ENCODE results near the gene GNA14.

DNA sequence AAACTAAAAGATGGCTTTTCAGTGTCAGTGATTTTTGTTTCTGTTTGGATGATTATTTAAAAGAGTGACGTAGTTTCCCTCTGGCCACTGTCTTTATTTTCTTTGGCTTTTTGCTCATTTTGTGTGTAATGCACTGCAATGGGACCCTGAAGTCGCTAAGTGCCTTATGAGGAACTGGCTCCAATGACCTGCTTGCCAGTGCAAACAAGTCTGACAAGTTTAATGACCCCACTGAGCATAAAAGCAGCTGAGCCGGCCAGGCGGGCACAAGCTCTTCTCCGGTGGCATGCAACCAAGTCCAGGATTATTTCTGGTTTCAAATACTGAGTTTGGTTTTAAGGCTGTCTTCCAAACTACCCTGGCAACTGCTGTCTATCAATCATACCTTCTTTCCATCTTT is 15.6 kb upstream of the GNA14 start:
- TF ChIP-seq, protein P1, sequence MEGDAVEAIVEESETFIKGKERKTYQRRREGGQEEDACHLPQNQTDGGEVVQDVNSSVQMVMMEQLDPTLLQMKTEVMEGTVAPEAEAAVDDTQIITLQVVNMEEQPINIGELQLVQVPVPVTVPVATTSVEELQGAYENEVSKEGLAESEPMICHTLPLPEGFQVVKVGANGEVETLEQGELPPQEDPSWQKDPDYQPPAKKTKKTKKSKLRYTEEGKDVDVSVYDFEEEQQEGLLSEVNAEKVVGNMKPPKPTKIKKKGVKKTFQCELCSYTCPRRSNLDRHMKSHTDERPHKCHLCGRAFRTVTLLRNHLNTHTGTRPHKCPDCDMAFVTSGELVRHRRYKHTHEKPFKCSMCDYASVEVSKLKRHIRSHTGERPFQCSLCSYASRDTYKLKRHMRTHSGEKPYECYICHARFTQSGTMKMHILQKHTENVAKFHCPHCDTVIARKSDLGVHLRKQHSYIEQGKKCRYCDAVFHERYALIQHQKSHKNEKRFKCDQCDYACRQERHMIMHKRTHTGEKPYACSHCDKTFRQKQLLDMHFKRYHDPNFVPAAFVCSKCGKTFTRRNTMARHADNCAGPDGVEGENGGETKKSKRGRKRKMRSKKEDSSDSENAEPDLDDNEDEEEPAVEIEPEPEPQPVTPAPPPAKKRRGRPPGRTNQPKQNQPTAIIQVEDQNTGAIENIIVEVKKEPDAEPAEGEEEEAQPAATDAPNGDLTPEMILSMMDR (IDR thresholded peaks at IDR 0.05 in 2 of 3, conservative IDR thresholded peaks at IDR 0.05 in 1 of 3; ENCODE audit: borderline replicate concordance in 1 of 3, insufficient read depth in 1 of 3, low read depth in 2 of 3, low read length in 2 of 3), result no peak
- TF ChIP-seq CEBPB (IDR thresholded peaks at IDR 0.05; ENCODE audit: low read depth) (no peak), POLR2AphosphoS5 (IDR thresholded peaks at IDR 0.05; ENCODE audit: low read depth, low read length) (no peak), POLR2A (IDR thresholded peaks at IDR 0.05; ENCODE audit: borderline replicate concordance, extremely low read depth, insufficient read depth, insufficient read length) (no peak), YY1 (IDR thresholded peaks at IDR 0.05; ENCODE audit: extremely low read depth, insufficient replicate concordance, low read depth, low read length) (no peak)
